K562 (cell line): ENCODE results near the gene DAPP1. TPM values are rescaled to one million over a fixed set of nuclear protein-coding genes. Genes with fewer than 3 reads are reported as not detected.

ENCODE experiments used
- ATAC-seq: fragments of 200-7000 bp; cut with Tn5 transposase; 3 replicates; pipeline ENCODE4 v1.9.1; 2020; ENCODE audit warnings: moderate library complexity
- BruUV-seq: library from RNA; stranded (reverse); fragments of 400-500 nt; replicated peaks from 2 replicates; lab custom pipeline; 2021; lab: Mats Ljungman, UMichigan
- CTCF ChIA-PET: fragments of 300-600 bp; formaldehyde crosslinking; extraction: SDS; loops from one replicate; lab custom pipeline; 2021; ENCODE audit warnings: low intra/inter-chr PET ratio; lab: Yijun Ruan, JAX
- POLR2A ChIA-PET: fragments of 300-600, 350-650 bp; sonication (Branson Sonifier 250); formaldehyde crosslinking; extraction: SDS; loops from one replicate; lab custom pipeline; 2021; ENCODE audit warnings: antibody characterized with exemption, inconsistent platforms; lab: Yijun Ruan, JAX
- DNase-seq, 4 experiments: peaks; one replicate each; pipeline versions ENCODE4 v3.0.0 to v3.0.0-alpha.2; 2011 to 2018; ENCODE audit warnings: low spot score in 3 of 4, mixed read lengths in 3 of 4; ENCODE audit errors: extremely low read depth in 1 of 4
- FAIRE-seq: peaks from 2 replicates; lab custom pipeline; 2011; peaks lifted over from hg19 to GRCh38; lab: Jason Lieb, UNC
- H2AFZ ChIP-seq: 2 replicates; pipeline ENCODE4 v1.6.0; 2011; ENCODE audit warnings: low read depth, low read length, control low read depth, inconsistent platforms
- H3K27ac ChIP-seq: fragments of 200-600 bp; 3 replicates; pipeline ENCODE4 v1.8.0; 2011; ENCODE audit warnings: low read depth, mild to moderate bottlenecking, control low read depth, inconsistent platforms, low read length, moderate library complexity, mixed read lengths; ENCODE audit errors: extremely low read depth
- H3K27me3 ChIP-seq, 2 experiments: fragments of 300-600 bp in 1 of 2; 2 replicates in 1 of 2; 3 replicates in 1 of 2; pipeline versions ENCODE4 v1.6.0 to v1.8.0; 2011; ENCODE audit warnings: inconsistent platforms in 2 of 2, low read length in 2 of 2, mild to moderate bottlenecking in 1 of 2, mixed read lengths in 1 of 2, moderate library complexity in 1 of 2; ENCODE audit not compliant: control insufficient read depth in 2 of 2, insufficient read depth in 2 of 2
- H3K36me3 ChIP-seq: fragments of 300-600 bp; 3 replicates; pipeline ENCODE4 v1.8.0; 2011; ENCODE audit warnings: mild to moderate bottlenecking, low read length, inconsistent platforms; ENCODE audit not compliant: control insufficient read depth, insufficient read depth
- H3K4me1 ChIP-seq, 2 experiments: fragments of 200-600 bp in 1 of 2; replicated peaks in 1 of 2; 2 replicates in 1 of 2; 3 replicates in 1 of 2; pipeline versions ENCODE4 v1.5.1 to v1.8.0; 2011; ENCODE audit warnings: inconsistent platforms in 2 of 2, low read length in 2 of 2, mild to moderate bottlenecking in 1 of 2, mixed read lengths in 1 of 2, moderate library complexity in 1 of 2; ENCODE audit not compliant: control insufficient read depth in 2 of 2, insufficient read depth in 2 of 2
- H3K4me2 ChIP-seq: 2 replicates; pipeline ENCODE4 v1.6.1; 2011; ENCODE audit warnings: low read length, control low read depth, inconsistent platforms, mixed read lengths; ENCODE audit not compliant: insufficient read depth
- H3K4me3 ChIP-seq: fragments of 200-600 bp; sonication (generic), shearing (Covaris generic); 2 replicates; pipeline ENCODE4 v1.5.1; 2016; ENCODE audit warnings: control low read depth, inconsistent platforms
- H3K79me2 ChIP-seq: fragments of 200-600 bp; 3 replicates; pipeline ENCODE4 v1.8.0; 2011; ENCODE audit warnings: low read length, inconsistent platforms; ENCODE audit not compliant: control insufficient read depth, insufficient read depth
- H3K9ac ChIP-seq, 2 experiments: 2 replicates each; pipeline versions ENCODE4 v1.6.0 to v1.6.1; 2011; ENCODE audit warnings: low read depth in 2 of 2, low read length in 2 of 2, control low read depth in 1 of 2, inconsistent platforms in 1 of 2, mild to moderate bottlenecking in 1 of 2, mixed read lengths in 1 of 2; ENCODE audit not compliant: insufficient read depth in 1 of 2
- H3K9me1 ChIP-seq: one replicate; pipeline ENCODE4 v1.6.0; 2011; ENCODE audit warnings: inconsistent platforms, mild to moderate bottlenecking, low read length, moderate library complexity; ENCODE audit not compliant: control insufficient read depth, insufficient read depth
- H3K9me3 ChIP-seq: replicated peaks from 2 replicates; pipeline ENCODE4 v1.5.1; 2011; ENCODE audit warnings: low read depth, low read length, inconsistent platforms; ENCODE audit not compliant: control insufficient read depth, insufficient read depth
- H4K20me1 ChIP-seq: replicated peaks from 2 replicates; pipeline ENCODE4 v1.6.1; 2011; ENCODE audit warnings: low read length, inconsistent platforms, mixed read lengths; ENCODE audit not compliant: control insufficient read depth, insufficient read depth
- ATF4 ChIP-seq: fragments of 450-650 bp; formaldehyde crosslinking; IDR thresholded peaks from 2 replicates; pipeline ENCODE4 v1.4.0; 2022; ENCODE audit warnings: mild to moderate bottlenecking, moderate library complexity
- HDAC8 ChIP-seq: fragments of 450-650 bp; IDR thresholded peaks from 2 replicates; pipeline ENCODE4 v1.6.1; 2016; ENCODE audit warnings: mild to moderate bottlenecking, missing genetic modification characterization, moderate library complexity, missing compliant biosample characterization
- MCM7 ChIP-seq, 2 experiments: fragments of 450-650 bp; IDR thresholded peaks; 2 replicates each; pipeline ENCODE4 v1.6.1; 2016 to 2018
- MEF2A ChIP-seq: IDR thresholded peaks from 2 replicates; pipeline ENCODE4 v1.6.1; 2011; ENCODE audit warnings: low read depth, mild to moderate bottlenecking, low read length, moderate library complexity; ENCODE audit not compliant: control insufficient read depth
- MLX ChIP-seq, 2 experiments: fragments of 450-650 bp in 1 of 2; sonication (generic) in 1 of 2; formaldehyde crosslinking; conservative IDR thresholded peaks; 2 replicates each; pipeline versions ENCODE4 v1.4.0 to v1.8.1; 2020 to 2022; ENCODE audit warnings: mild to moderate bottlenecking in 1 of 2, missing genetic modification reagents in 1 of 2
- NBN ChIP-seq: fragments of 450-650 bp; IDR thresholded peaks from 2 replicates; pipeline ENCODE4 v1.6.1; 2016; ENCODE audit warnings: low read depth, mild to moderate bottlenecking
- NR2F6 ChIP-seq: fragments of 450-650 bp; formaldehyde crosslinking; IDR thresholded peaks from 2 replicates; pipeline ENCODE4 v1.4.0; 2020; ENCODE audit warnings: mild to moderate bottlenecking
- PHTF2 ChIP-seq: fragments of 250-450 bp; sonication (Bioruptor Pico); IDR thresholded peaks from 2 replicates; pipeline ENCODE4 v1.5.0; 2021; ENCODE audit warnings: mild to moderate bottlenecking
- ZFX ChIP-seq: sonication (generic); formaldehyde crosslinking; IDR thresholded peaks from 2 replicates; pipeline ENCODE4 v1.8.0; 2022; ENCODE audit warnings: mild to moderate bottlenecking, missing genetic modification reagents, moderate library complexity
- ZNF592 ChIP-seq: fragments of 450-650 bp; IDR thresholded peaks from 2 replicates; pipeline ENCODE4 v1.6.1; 2017; ENCODE audit warnings: antibody characterized with exemption, mild to moderate bottlenecking
- ZNF695 ChIP-seq: fragments of 450-650 bp; formaldehyde crosslinking; IDR thresholded peaks from 2 replicates; pipeline ENCODE4 v1.4.0; 2020; ENCODE audit warnings: mild to moderate bottlenecking, moderate library complexity
- in situ Hi-C: fragments of 300-500 bp; cut with MboI; formaldehyde crosslinking; loops from 4 replicates; pipeline ENCODE4 v1.15.0; 2018; ENCODE audit warnings: inconsistent platforms, mixed read lengths
- intact Hi-C: fragments of 100-400 bp; cut with micrococcal nuclease; formaldehyde crosslinking; loops from 2 replicates; pipeline ENCODE4 v1.14.2; 2022
- polyA plus RNA-seq, 8 experiments: library from polyadenylated mRNA; depleted of rRNA in 4 of 8; stranded (reverse) in 5 of 8; unstranded in 3 of 8; fragments of >200 nt; fragmentation: Nextera tagmentation in 2 of 8; fragmentation: Illumina TruSeq in 1 of 8; extraction: Ambion mirVana in 2 of 8; extraction: Trizol in 1 of 8; gene quantifications; 2 replicates each; pipeline versions ENCODE4 v1.2.1 to v1.2.3, GENCODE V29; 2011 to 2014; ENCODE audit warnings: inconsistent platforms in 1 of 8, missing spikeins in 1 of 8
- total RNA-seq, 7 experiments: library from RNA; depleted of rRNA in 6 of 7; stranded (reverse); fragments of >200 nt in 6 of 7; fragmentation: Illumina TruSeq in 2 of 7; extraction: Trizol in 2 of 7; gene quantifications; 2 replicates each; pipeline versions ENCODE4 v1.2.1 to v1.2.3, GENCODE V29; 2011 to 2021; ENCODE audit warnings: low replicate concordance in 1 of 7

The DAPP1 gene
- total and polyA plus RNA-seq, 9 of the 15 experiments (the other 6 are each of a cell fraction or from before 2014, with no cell fraction given), result 1.9 to 7.2 (median 3.6) TPM

- no peak for DNase-seq
- no peak overlapping the region for H2AFZ ChIP-seq
- H3K4me2 ChIP-seq, result no peak overlapping the region
- no peaks in the 10 kb centered on the region for H3K79me2 ChIP-seq
- no peak for TF ChIP-seq ZFX (CRISPR knock-in tag)
- no peak for TF ChIP-seq ATF4
- TF ChIP-seq NBN, result no peak
- TF ChIP-seq MLX (CRISPR knock-in tag; conservative IDR thresholded peaks at IDR 0.05), result no peak
- TF ChIP-seq MEF2A, result no peak
- TF ChIP-seq PHTF2 (CRISPR knock-in tag), result no peak
- no peak for TF ChIP-seq ZNF592
- TF ChIP-seq HDAC8 (tag), result no peak
- TF ChIP-seq NR2F6 (CRISPR knock-in tag), result no peak
- TF ChIP-seq ZNF695 (CRISPR knock-in tag), result no peak
- TF ChIP-seq MCM7 (IDR thresholded peaks at IDR 0.05), result no peak
- in situ Hi-C loops, result loop anchor here (5.0 kb wide), 1 partner anchor 62 kb away; no protein-coding TSS in a partner anchor
- no peak overlapping the region for H3K9ac ChIP-seq
- FAIRE-seq, result no peak
- POLR2A ChIA-PET, result interaction anchor here (1.6 kb wide), 1 partner anchor 70 kb away, joined by 5 read pairs; no protein-coding TSS in a partner anchor
- H3K9me3 ChIP-seq, result no peaks in the 10 kb centered on the region
- no peak overlapping the region for H3K4me3 ChIP-seq
- no TSS peak for BruUV-seq
- CTCF ChIA-PET, result no interaction called here
- no peaks in the 10 kb centered on the region for H3K9me1 ChIP-seq
- H3K27me3 ChIP-seq, result peaks cover 0 to 10% of the 10 kb centered on the region in 2 experiments; a peak in 2 of 5 replicates
- H3K4me1 ChIP-seq, result peaks cover 0 to 4% of the 10 kb centered on the region in 2 experiments; a peak in 2 of 5 replicates
- H3K36me3 ChIP-seq, result no peaks in the 10 kb centered on the region
- no peaks in the 10 kb centered on the region for H4K20me1 ChIP-seq
- H3K27ac ChIP-seq, result no peak overlapping the region
- intact Hi-C loops, result no loop called here
- no peak for ATAC-seq
These were observed 6.1 kb upstream of the DAPP1 start for GRCh38 chr4:99810536-99810935.
